Hepatocyte (in vitro differentiated cells): ENCODE results near the gene SAMD3. TPM values are rescaled to one million over a fixed set of nuclear protein-coding genes. Genes with fewer than 3 reads are reported as not detected.
A peak's percentile ranks its signal among the peaks of the same experiment; 100 is the strongest.

Source experiments
- DNase-seq: peaks from one replicate; pipeline ENCODE4 v3.0.0-alpha.2; 2016; ENCODE audit warnings: low spot score
- H2AFZ ChIP-seq: fragments of 200-600 bp; sonication (generic); 2 replicates; pipeline ENCODE4 v1.6.0; 2016; ENCODE audit warnings: antibody characterized with exemption, mild to moderate bottlenecking
- H3K27ac ChIP-seq: fragments of 200-600 bp; sonication (generic); 2 replicates; pipeline ENCODE4 v1.5.1; 2016; ENCODE audit warnings: mild to moderate bottlenecking
- H3K27me3 ChIP-seq: fragments of 200-600 bp; sonication (generic); 2 replicates; pipeline ENCODE4 v1.6.1; 2016
- H3K36me3 ChIP-seq: fragments of 200-600 bp; sonication (generic); replicated peaks from 2 replicates; pipeline ENCODE4 v1.5.1; 2016; ENCODE audit warnings: low read depth; ENCODE audit not compliant: insufficient read depth
- H3K4me1 ChIP-seq: fragments of 200-600 bp; sonication (generic); 2 replicates; pipeline ENCODE4 v1.5.1; 2016; ENCODE audit warnings: mild to moderate bottlenecking, moderate library complexity; ENCODE audit not compliant: insufficient read depth
- H3K4me2 ChIP-seq: fragments of 200-600 bp; sonication (generic); 2 replicates; pipeline ENCODE4 v1.6.0; 2016
- H3K4me3 ChIP-seq: fragments of 200-600 bp; sonication (generic); 2 replicates; pipeline ENCODE4 v1.5.1; 2016; ENCODE audit warnings: mild to moderate bottlenecking
- H3K79me2 ChIP-seq: fragments of 200-600 bp; sonication (generic); 2 replicates; pipeline ENCODE4 v1.6.0; 2017; ENCODE audit warnings: mild to moderate bottlenecking
- H3K9me2 ChIP-seq: fragments of 200-600 bp; sonication (generic); replicated peaks from 2 replicates; pipeline ENCODE4 v1.6.0; 2017; ENCODE audit warnings: mild to moderate bottlenecking; ENCODE audit not compliant: insufficient read depth
- H3K9me3 ChIP-seq: fragments of 200-600 bp; sonication (generic); 2 replicates; pipeline ENCODE4 v1.5.1; 2016; ENCODE audit warnings: low read depth, mild to moderate bottlenecking
- H4K20me1 ChIP-seq: fragments of 200-600 bp; sonication (generic); 2 replicates; pipeline ENCODE4 v1.6.0; 2016; ENCODE audit warnings: mild to moderate bottlenecking; ENCODE audit not compliant: insufficient read depth, poor library complexity, severe bottlenecking
- EZH2 ChIP-seq: fragments of 200-600 bp; sonication (generic); IDR thresholded peaks from 2 replicates; pipeline ENCODE4 v1.6.1; 2016; ENCODE audit warnings: antibody characterized with exemption, mild to moderate bottlenecking, borderline replicate concordance
- EZH2phosphoT487 ChIP-seq: fragments of 200-600 bp; sonication (generic); IDR thresholded peaks from one replicate; pipeline ENCODE4 v1.6.1; 2018; ENCODE audit warnings: antibody characterized with exemption, mild to moderate bottlenecking, low read depth, moderate library complexity; ENCODE audit not compliant: unreplicated experiment, severe bottlenecking
- WGBS: methylation state at CpG from one replicate; pipeline ENCODE4 v1.1.6; 2016; ENCODE audit warnings: low lambda C conversion rate; ENCODE audit errors: missing lambda C conversion rate; 5-methylcytosine and 5-hydroxymethylcytosine counted together
- polyA plus RNA-seq: library from polyadenylated mRNA; unstranded; fragments of >200 nt; fragmentation: Nextera tagmentation; extraction: Ambion mirVana; gene quantifications from 2 replicates; pipeline ENCODE4 v1.2.1, GENCODE V29; 2016
- total RNA-seq: library from RNA; depleted of rRNA; stranded (reverse); fragments of >200 nt; gene quantifications from 2 replicates; pipeline ENCODE4 v1.2.3, GENCODE V29; 2014
- TF ChIP-seq, protein P1 (sequence below): fragments of 200-600 bp; sonication (generic); IDR thresholded peaks from 2 replicates; pipeline ENCODE4 v1.5.1; 2016; ENCODE audit warnings: antibody characterized with exemption, mild to moderate bottlenecking; ENCODE audit not compliant: poor library complexity

Gene SAMD3
- total and polyA plus RNA-seq, 2 experiments from 2014 or later, result 0.81 to 2.2 TPM

DNA sequence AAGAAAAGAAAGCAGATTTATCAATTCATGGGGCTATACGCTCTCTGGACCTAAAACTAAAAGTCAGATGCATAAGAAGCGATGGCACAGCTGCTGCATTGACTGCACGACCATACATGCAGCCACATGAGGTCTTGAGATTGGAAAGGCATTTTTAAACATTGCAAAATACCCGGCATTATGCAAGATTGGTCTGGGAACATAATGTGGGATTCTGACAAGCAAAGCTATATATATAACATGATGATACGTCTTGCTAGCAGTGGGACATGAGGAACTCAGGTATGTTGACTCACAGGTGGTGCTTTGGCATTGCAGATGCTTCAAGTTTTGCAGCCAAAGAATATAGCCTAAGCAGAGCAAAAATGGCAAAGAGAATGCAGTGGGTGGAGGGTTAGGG lies 55.1 kb downstream of the SAMD3 start:
- Histone ChIP-seq H3K79me2 (no peaks in the 10 kb centered on the region), H3K27ac (no peak overlapping the region), H3K4me3 (no peak overlapping the region), H3K36me3 (no peaks in the 10 kb centered on the region), H3K4me1 (no peaks in the 10 kb centered on the region), H2AFZ (no peak overlapping the region), H4K20me1 (no peaks in the 10 kb centered on the region), H3K9me2 (no peaks in the 10 kb centered on the region), H3K9me3 (no peaks in the 10 kb centered on the region), H3K4me2 (no peak overlapping the region), H3K27me3 (no peaks in the 10 kb centered on the region)
- TF ChIP-seq, protein P1, sequence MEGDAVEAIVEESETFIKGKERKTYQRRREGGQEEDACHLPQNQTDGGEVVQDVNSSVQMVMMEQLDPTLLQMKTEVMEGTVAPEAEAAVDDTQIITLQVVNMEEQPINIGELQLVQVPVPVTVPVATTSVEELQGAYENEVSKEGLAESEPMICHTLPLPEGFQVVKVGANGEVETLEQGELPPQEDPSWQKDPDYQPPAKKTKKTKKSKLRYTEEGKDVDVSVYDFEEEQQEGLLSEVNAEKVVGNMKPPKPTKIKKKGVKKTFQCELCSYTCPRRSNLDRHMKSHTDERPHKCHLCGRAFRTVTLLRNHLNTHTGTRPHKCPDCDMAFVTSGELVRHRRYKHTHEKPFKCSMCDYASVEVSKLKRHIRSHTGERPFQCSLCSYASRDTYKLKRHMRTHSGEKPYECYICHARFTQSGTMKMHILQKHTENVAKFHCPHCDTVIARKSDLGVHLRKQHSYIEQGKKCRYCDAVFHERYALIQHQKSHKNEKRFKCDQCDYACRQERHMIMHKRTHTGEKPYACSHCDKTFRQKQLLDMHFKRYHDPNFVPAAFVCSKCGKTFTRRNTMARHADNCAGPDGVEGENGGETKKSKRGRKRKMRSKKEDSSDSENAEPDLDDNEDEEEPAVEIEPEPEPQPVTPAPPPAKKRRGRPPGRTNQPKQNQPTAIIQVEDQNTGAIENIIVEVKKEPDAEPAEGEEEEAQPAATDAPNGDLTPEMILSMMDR, result no peak
- TF ChIP-seq EZH2, result no peak
- TF ChIP-seq EZH2phosphoT487, result no peak
- 80% methylated on average over 5 of the region's 5 CpGs for WGBS
- peak; percentile 16 for DNase-seq

DNA sequence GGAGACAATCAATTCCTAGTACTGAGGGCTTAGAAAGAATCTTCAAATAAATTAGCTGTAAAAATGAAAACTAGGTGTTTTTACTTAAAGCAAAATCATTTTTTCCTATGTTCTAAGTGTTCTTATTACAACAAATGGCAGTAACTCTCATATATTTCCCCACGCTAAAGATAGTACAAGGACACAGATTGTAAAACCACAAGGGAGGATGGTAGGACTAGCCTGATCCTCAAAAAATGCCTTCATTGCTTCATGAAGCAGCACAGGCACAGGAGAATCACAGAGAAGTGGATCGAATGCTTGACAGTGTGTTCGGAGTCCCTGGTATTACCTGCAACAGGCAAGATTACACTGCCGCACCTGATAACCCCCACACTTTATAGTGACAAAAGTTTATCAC lies 58.5 kb downstream of the SAMD3 start:
- TF ChIP-seq, protein P1, result no peak
- TF ChIP-seq EZH2phosphoT487 (no peak), EZH2 (no peak)
- Histone ChIP-seq H3K4me3 (no peak overlapping the region), H3K27ac (no peak overlapping the region), H3K27me3 (no peaks in the 10 kb centered on the region), H3K4me1 (no peaks in the 10 kb centered on the region), H3K4me2 (no peak overlapping the region), H3K79me2 (no peaks in the 10 kb centered on the region), H3K9me2 (no peaks in the 10 kb centered on the region), H2AFZ (no peak overlapping the region), H4K20me1 (no peaks in the 10 kb centered on the region), H3K36me3 (no peaks in the 10 kb centered on the region), H3K9me3 (no peaks in the 10 kb centered on the region)
- no peak for DNase-seq
- 72% methylated on average over 4 of the region's 4 CpGs for WGBS

DNA sequence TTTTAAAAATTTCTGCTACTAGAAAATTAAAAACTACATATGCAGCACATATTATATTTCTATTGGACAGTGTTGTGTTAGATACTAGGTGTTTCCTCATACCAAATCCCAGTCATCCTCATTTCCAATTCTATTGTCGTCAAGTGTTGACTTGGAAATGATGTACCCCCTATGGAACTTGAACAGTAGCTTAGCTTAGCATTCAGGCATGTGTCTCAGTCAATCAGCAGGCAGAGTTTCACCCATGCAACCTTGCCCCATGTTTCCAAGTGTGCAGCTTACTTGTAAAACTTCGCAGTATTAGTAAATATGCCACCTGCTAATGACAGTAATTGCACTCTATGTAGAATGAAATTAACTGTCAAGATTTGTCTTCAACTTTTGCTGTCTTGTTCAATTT lies 59.5 kb downstream of the SAMD3 start:
- no peaks in the 10 kb centered on the region for H3K4me1 ChIP-seq
- H3K9me3 ChIP-seq, result no peaks in the 10 kb centered on the region
- DNase-seq, result no peak
- no peak overlapping the region for H3K4me3 ChIP-seq
- H3K4me2 ChIP-seq, result no peak overlapping the region
- no peaks in the 10 kb centered on the region for H3K9me2 ChIP-seq
- H2AFZ ChIP-seq, result no peak overlapping the region
- H3K27ac ChIP-seq, result no peak overlapping the region
- no peaks in the 10 kb centered on the region for H4K20me1 ChIP-seq
- H3K27me3 ChIP-seq, result no peaks in the 10 kb centered on the region
- TF ChIP-seq, protein P1, result no peak
- TF ChIP-seq EZH2 (no peak), EZH2phosphoT487 (no peak)
- 91% methylated on average over 2 of the region's 2 CpGs for WGBS
- no peaks in the 10 kb centered on the region for H3K79me2 ChIP-seq
- H3K36me3 ChIP-seq, result no peaks in the 10 kb centered on the region

DNA sequence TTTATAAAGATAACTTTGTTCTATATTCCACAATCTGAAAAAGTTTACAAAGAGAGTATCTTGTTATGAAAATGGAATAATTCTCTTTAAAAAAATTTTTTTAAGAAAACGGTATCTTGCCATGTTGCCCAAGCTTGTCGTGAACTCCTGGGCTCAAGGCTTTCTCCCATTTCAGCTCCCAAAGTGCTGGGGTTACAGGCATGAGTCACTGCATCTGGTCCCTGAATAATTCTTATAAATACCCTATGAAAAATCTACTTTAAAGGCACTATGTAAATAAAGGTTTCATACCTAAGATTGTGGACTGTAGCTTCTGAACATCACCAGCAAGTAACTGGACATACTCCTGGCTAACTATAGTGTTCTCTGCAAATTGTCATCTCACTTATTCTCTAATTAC lies 60.3 kb downstream of the SAMD3 start:
- H3K9me2 ChIP-seq, result no peaks in the 10 kb centered on the region
- WGBS, result 92% methylated on average over 2 of the region's 2 CpGs

More for the DNA sequence above, 60.3 kb downstream of the SAMD3 start:
- no peak overlapping the region for H2AFZ ChIP-seq
- H3K4me1 ChIP-seq, result no peaks in the 10 kb centered on the region
- no peaks in the 10 kb centered on the region for H3K27me3 ChIP-seq
- H3K9me3 ChIP-seq, result no peaks in the 10 kb centered on the region
- H3K4me3 ChIP-seq, result no peak overlapping the region
- no peaks in the 10 kb centered on the region for H3K79me2 ChIP-seq
- no peak overlapping the region for H3K27ac ChIP-seq
- no peaks in the 10 kb centered on the region for H3K36me3 ChIP-seq
- H3K4me2 ChIP-seq, result no peak overlapping the region
- DNase-seq, result no peak
- H4K20me1 ChIP-seq, result no peaks in the 10 kb centered on the region
- TF ChIP-seq EZH2phosphoT487 (no peak), EZH2 (no peak)
- TF ChIP-seq, protein P1, result no peak
